ENCODE data around the gene EXOSC5. TPM values are rescaled to one million over a fixed set of nuclear protein-coding genes. Genes with fewer than 3 reads are reported as not detected.

Gene EXOSC5
- total and polyA plus RNA-seq, 7 experiments from 2014 or later: 15.0 to 84.8 (median 22.1) TPM

- Mint-ChIP-seq H3K27ac (peak overlapping the region in 2 of 9 donors; percentile 12 to 25), H3K9me3 (peaks cover 0 to 1% (median 0%) of the 10 kb centered on the region in 11 donors), H3K4me1 (peaks cover 7 to 29% (median 25%) of the 10 kb centered on the region in 7 donors), H3K36me3 (peaks cover 0 to 22% (median 8%) of the 10 kb centered on the region in 5 donors), H3K27me3 (no peaks in the 10 kb centered on the region), H3K4me3 (peak overlapping the region in 1 of 10 donors; percentile 35)
- no peaks in the 10 kb centered on the region for H3K27me3 ChIP-seq (ENCODE audit: control insufficient read depth in 2 of 2, insufficient read depth in 2 of 2, low read length in 2 of 2)
- ChIA-PET CTCF (interaction anchor here (0.8 kb wide), 1 partner anchor 17 kb away, joined by 3 read pairs; no protein-coding TSS in a partner anchor), POLR2A (no interaction called here)
- peak overlapping the region; percentile 19 for H3K27ac ChIP-seq (ENCODE audit: low read depth, low read length)
- no peaks in the 10 kb centered on the region for H3K9me3 ChIP-seq (ENCODE audit: control insufficient read depth in 2 of 3, low read length in 3 of 3)
- H3K4me1 ChIP-seq (ENCODE audit: control insufficient read depth in 2 of 2, insufficient read depth in 2 of 2, low read length in 2 of 2): peaks cover 6 to 9% of the 10 kb centered on the region in 2 donors
- no peak for DNase-seq
- H3K4me3 ChIP-seq (ENCODE audit: low read length): no peak overlapping the region
- peaks cover 0 to 66% (median 14%) of the 10 kb centered on the region in 3 experiments for H3K36me3 ChIP-seq (ENCODE audit: control insufficient read depth in 2 of 3, insufficient read depth in 3 of 3, low read length in 3 of 3)
- intact Hi-C loops (cut with micrococcal nuclease): no loop called here
- no peak for ATAC-seq
Measured at GRCh38 chr19:41424335-41425173, 27.4 kb upstream of the EXOSC5 start.

- Mint-ChIP-seq H3K4me1 (peaks cover 0 to 21% (median 10%) of the 10 kb centered on the region in 7 donors), H3K27me3 (no peaks in the 10 kb centered on the region), H3K27ac (no peak overlapping the region), H3K36me3 (peaks cover 0 to 30% (median 12%) of the 10 kb centered on the region in 5 donors), H3K4me3 (no peak overlapping the region), H3K9me3 (peaks cover 0 to 1% (median 0%) of the 10 kb centered on the region in 11 donors)
- no peak for DNase-seq
- H3K4me3 ChIP-seq (ENCODE audit: low read length): no peak overlapping the region
- CTCF ChIA-PET: no interaction called here
- no peak overlapping the region for H3K27ac ChIP-seq (ENCODE audit: low read depth, low read length)
- peaks cover 0 to under 1% of the 10 kb centered on the region in 2 donors for H3K4me1 ChIP-seq (ENCODE audit: control insufficient read depth in 2 of 2, insufficient read depth in 2 of 2, low read length in 2 of 2)
- POLR2A ChIA-PET: no interaction called here
- no peaks in the 10 kb centered on the region for H3K27me3 ChIP-seq (ENCODE audit: control insufficient read depth in 2 of 2, insufficient read depth in 2 of 2, low read length in 2 of 2)
- ATAC-seq: no peak
- H3K36me3 ChIP-seq (ENCODE audit: control insufficient read depth in 2 of 3, insufficient read depth in 3 of 3, low read length in 3 of 3): peaks cover 3 to 82% (median 14%) of the 10 kb centered on the region in 3 experiments
- no peaks in the 10 kb centered on the region for H3K9me3 ChIP-seq (ENCODE audit: control insufficient read depth in 2 of 3, low read length in 3 of 3)
- intact Hi-C loops (cut with micrococcal nuclease): no loop called here
Measured at GRCh38 chr19:41422955-41423354, 25.8 kb upstream of the EXOSC5 start.

GRCh38 chr19:41422456-41422855, 25.3 kb upstream of the EXOSC5 start:
- H3K4me3 ChIP-seq (ENCODE audit: low read length): no peak overlapping the region
- ChIA-PET POLR2A (no interaction called here), CTCF (no interaction called here)
- no peak for ATAC-seq
- H3K4me1 Mint-ChIP-seq: peaks cover 0 to 16% (median 5%) of the 10 kb centered on the region in 7 donors
- H3K36me3 Mint-ChIP-seq: peaks cover 0 to 31% (median 12%) of the 10 kb centered on the region in 5 donors
- H3K27me3 ChIP-seq (ENCODE audit: control insufficient read depth in 2 of 2, insufficient read depth in 2 of 2, low read length in 2 of 2): no peaks in the 10 kb centered on the region
- H3K36me3 ChIP-seq (ENCODE audit: control insufficient read depth in 2 of 3, insufficient read depth in 3 of 3, low read length in 3 of 3): peaks cover 3 to 85% (median 14%) of the 10 kb centered on the region in 3 experiments
- no peaks in the 10 kb centered on the region for H3K27me3 Mint-ChIP-seq
- no peak overlapping the region for H3K4me3 Mint-ChIP-seq
- no peaks in the 10 kb centered on the region for H3K4me1 ChIP-seq (ENCODE audit: control insufficient read depth in 2 of 2, insufficient read depth in 2 of 2, low read length in 2 of 2)
- H3K27ac ChIP-seq (ENCODE audit: low read depth, low read length): no peak overlapping the region
- H3K9me3 Mint-ChIP-seq: peaks cover 0 to 1% (median 0%) of the 10 kb centered on the region in 11 donors
- peak overlapping the region in 1 of 9 donors; percentile 33 for H3K27ac Mint-ChIP-seq
- no peak for DNase-seq
- no peaks in the 10 kb centered on the region for H3K9me3 ChIP-seq (ENCODE audit: control insufficient read depth in 2 of 3, low read length in 3 of 3)
- intact Hi-C loops (cut with micrococcal nuclease): no loop called here

- Mint-ChIP-seq H3K27ac (no peak overlapping the region), H3K27me3 (no peaks in the 10 kb centered on the region), H3K9me3 (peaks cover 0 to 1% (median 0%) of the 10 kb centered on the region in 11 donors), H3K36me3 (peaks cover 0 to 35% (median 12%) of the 10 kb centered on the region in 5 donors), H3K4me3 (peak overlapping the region in 1 of 10 donors; percentile 64), H3K4me1 (peaks cover 0 to 13% (median 4%) of the 10 kb centered on the region in 7 donors)
- H3K4me3 ChIP-seq (ENCODE audit: low read length): no peak overlapping the region
- H3K4me1 ChIP-seq (ENCODE audit: control insufficient read depth in 2 of 2, insufficient read depth in 2 of 2, low read length in 2 of 2): no peaks in the 10 kb centered on the region
- ATAC-seq (no peak), DNase-seq (no peak)
- intact Hi-C loops (cut with micrococcal nuclease): no loop called here
- no peak overlapping the region for H3K27ac ChIP-seq (ENCODE audit: low read depth, low read length)
- H3K27me3 ChIP-seq (ENCODE audit: control insufficient read depth in 2 of 2, insufficient read depth in 2 of 2, low read length in 2 of 2): no peaks in the 10 kb centered on the region
- POLR2A ChIA-PET: no interaction called here
- H3K36me3 ChIP-seq (ENCODE audit: control insufficient read depth in 2 of 3, insufficient read depth in 3 of 3, low read length in 3 of 3): peaks cover 3 to 90% (median 14%) of the 10 kb centered on the region in 3 experiments
- H3K9me3 ChIP-seq (ENCODE audit: control insufficient read depth in 2 of 3, low read length in 3 of 3): no peaks in the 10 kb centered on the region
- CTCF ChIA-PET: no interaction called here
Measured at GRCh38 chr19:41421973-41422372, 24.8 kb upstream of the EXOSC5 start.

- H3K9me3 ChIP-seq (ENCODE audit: control insufficient read depth in 2 of 3, low read length in 3 of 3): no peaks in the 10 kb centered on the region
- no peak overlapping the region for H3K27ac ChIP-seq (ENCODE audit: low read depth, low read length)
- H3K27me3 ChIP-seq (ENCODE audit: control insufficient read depth in 2 of 2, insufficient read depth in 2 of 2, low read length in 2 of 2): no peaks in the 10 kb centered on the region
- H3K4me1 ChIP-seq (ENCODE audit: control insufficient read depth in 2 of 2, insufficient read depth in 2 of 2, low read length in 2 of 2): no peaks in the 10 kb centered on the region
- POLR2A ChIA-PET: interaction anchor here (0.6 to 0.7 kb wide), 2 partner anchors 8 to 1939 kb away, joined by 3 read pairs; no protein-coding TSS in a partner anchor
- intact Hi-C loops (cut with micrococcal nuclease): no loop called here
- no peaks in the 10 kb centered on the region for H3K27me3 Mint-ChIP-seq
- H3K4me1 Mint-ChIP-seq: peaks cover 0 to 7% (median 0%) of the 10 kb centered on the region in 7 donors
- peak overlapping the region in 2 of 9 donors; percentile 11 to 36 for H3K27ac Mint-ChIP-seq
- no peak for ATAC-seq
- DNase-seq: no peak
- peaks cover 3 to 95% (median 14%) of the 10 kb centered on the region in 3 experiments for H3K36me3 ChIP-seq (ENCODE audit: control insufficient read depth in 2 of 3, insufficient read depth in 3 of 3, low read length in 3 of 3)
- no peak overlapping the region for H3K4me3 ChIP-seq (ENCODE audit: low read length)
- no peak overlapping the region for H3K4me3 Mint-ChIP-seq
- H3K36me3 Mint-ChIP-seq: peaks cover 0 to 36% (median 12%) of the 10 kb centered on the region in 5 donors
- H3K9me3 Mint-ChIP-seq: peaks cover 0 to 1% (median 0%) of the 10 kb centered on the region in 11 donors
- CTCF ChIA-PET: interaction anchor here (0.6 kb wide), 1 partner anchor 208 kb away, joined by 3 read pairs; no protein-coding TSS in a partner anchor
Measured at GRCh38 chr19:41421314-41421713, 24.2 kb upstream of the EXOSC5 start.

GRCh38 chr19:41420101-41420880, 23.1 kb upstream of the EXOSC5 start:
- Mint-ChIP-seq H3K27me3 (no peaks in the 10 kb centered on the region), H3K36me3 (peaks cover 0 to 38% (median 12%) of the 10 kb centered on the region in 5 donors), H3K9me3 (peaks cover 0 to 1% (median 0%) of the 10 kb centered on the region in 11 donors), H3K27ac (no peak overlapping the region), H3K4me1 (peaks cover 0 to 3% (median 0%) of the 10 kb centered on the region in 7 donors), H3K4me3 (no peak overlapping the region)
- intact Hi-C loops (cut with micrococcal nuclease): no loop called here
- H3K4me1 ChIP-seq (ENCODE audit: control insufficient read depth in 2 of 2, insufficient read depth in 2 of 2, low read length in 2 of 2): no peaks in the 10 kb centered on the region
- peaks cover 3 to 92% (median 14%) of the 10 kb centered on the region in 3 experiments for H3K36me3 ChIP-seq (ENCODE audit: control insufficient read depth in 2 of 3, insufficient read depth in 3 of 3, low read length in 3 of 3)
- H3K27ac ChIP-seq (ENCODE audit: low read depth, low read length): no peak overlapping the region
- no peaks in the 10 kb centered on the region for H3K9me3 ChIP-seq (ENCODE audit: control insufficient read depth in 2 of 3, low read length in 3 of 3)
- H3K4me3 ChIP-seq (ENCODE audit: low read length): no peak overlapping the region
- no peaks in the 10 kb centered on the region for H3K27me3 ChIP-seq (ENCODE audit: control insufficient read depth in 2 of 2, insufficient read depth in 2 of 2, low read length in 2 of 2)
- POLR2A ChIA-PET: interaction anchor here (0.6 kb wide), 1 partner anchor 24 kb away, joined by 3 read pairs; no protein-coding TSS in a partner anchor
- ATAC-seq: peak; percentile 81
- CTCF ChIA-PET: interaction anchor here (1.1 to 1.3 kb wide), 2 partner anchors 29 to 149 kb away, joined by 4 to 7 read pairs; no protein-coding TSS in a partner anchor
- no peak for DNase-seq

Data from naive thymus-derived CD4-positive, alpha-beta T cell (primary cell).